SHP77 treated with DMSO at 0.1 percent for 48 hours (cell line): Measurements from ENCODE around the gene WWOX.

ENCODE experiments used
- DNase-seq: peaks from one replicate; lab custom pipeline; 2025; lab: John Stamatoyannopoulos, UW

WWOX gene

DNA sequence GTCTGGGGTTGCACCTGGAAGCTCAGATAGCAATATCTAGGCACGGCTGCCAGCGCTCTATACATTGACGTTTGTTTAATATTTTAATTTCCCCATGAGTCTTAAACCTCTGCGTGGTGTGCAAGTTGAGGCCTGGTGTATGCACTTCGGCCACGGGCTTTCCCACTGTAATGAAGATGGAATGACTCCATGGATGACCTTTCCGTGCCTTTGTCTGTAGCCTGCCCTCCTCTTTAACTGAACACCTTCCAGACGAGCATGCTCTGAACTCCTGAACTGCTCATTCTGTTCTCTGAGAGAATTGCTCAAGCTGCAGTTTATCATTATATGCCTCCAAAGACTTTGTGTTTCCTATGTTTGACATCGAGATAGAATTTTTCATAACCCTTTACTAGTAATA lies 438.8 kb downstream of the WWOX start:
- DNase-seq: no peak

- no peak for DNase-seq
Measured at GRCh38 chr16:78538919-78539318, 439.5 kb downstream of the WWOX start.

GRCh38 chr16:78542419-78542818 lies 443.0 kb downstream of the WWOX start:
- DNase-seq: no peak

GRCh38 chr16:78543023-78543422 lies 443.6 kb downstream of the WWOX start:
- no peak for DNase-seq

DNA sequence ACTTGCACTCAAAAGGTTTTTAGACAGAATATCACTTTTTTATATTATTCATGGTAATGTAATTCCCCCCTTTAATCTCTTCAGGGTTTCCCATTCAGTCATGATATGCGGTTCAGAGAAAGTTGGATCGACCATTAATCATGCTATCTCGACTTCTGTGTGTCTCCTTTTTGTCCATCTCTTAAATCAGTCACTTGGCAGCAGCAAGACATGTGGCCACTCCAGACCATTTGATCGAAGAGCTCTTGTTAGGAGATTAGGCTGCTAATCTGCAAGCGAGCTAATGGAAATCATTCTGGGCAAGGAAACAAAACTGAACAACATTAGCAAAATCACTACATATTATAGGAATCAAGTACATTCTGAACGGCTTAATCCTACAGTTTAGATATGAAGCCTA lies 449.9 kb downstream of the WWOX start:
- no peak for DNase-seq

DNA sequence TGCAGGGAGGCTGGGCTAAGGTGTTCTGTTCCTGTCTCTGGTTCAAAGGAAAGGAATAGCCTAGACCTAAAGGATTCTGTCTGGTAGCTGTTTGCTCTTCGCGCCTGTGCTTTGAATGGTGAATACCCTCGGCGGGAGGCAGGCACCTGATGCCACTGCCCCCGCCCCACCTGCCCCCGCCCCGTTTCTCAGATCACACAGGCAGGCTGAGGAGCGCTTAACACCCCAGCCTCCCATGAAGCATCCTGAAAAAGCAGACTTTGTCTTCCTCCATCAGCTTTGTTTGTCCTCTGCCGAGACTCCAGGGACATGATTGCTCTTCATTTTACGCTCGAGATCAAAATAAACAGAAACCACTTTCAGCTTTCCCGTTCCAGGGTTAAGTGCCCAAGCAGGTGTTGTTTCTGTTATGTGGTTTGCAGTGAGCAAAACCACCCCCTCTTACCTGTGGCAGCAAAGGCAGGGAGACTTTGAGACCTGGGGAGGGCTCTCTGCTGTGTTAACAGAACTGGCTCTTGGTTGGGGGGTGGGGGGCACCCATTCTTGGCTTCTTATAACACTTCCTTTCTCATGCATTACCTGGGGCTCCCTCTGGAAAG lies 452.1 kb downstream of the WWOX start:
- DNase-seq: peak; percentile 94

- DNase-seq: no peak
Measured at GRCh38 chr16:78552106-78552675, 452.7 kb downstream of the WWOX start.

DNA sequence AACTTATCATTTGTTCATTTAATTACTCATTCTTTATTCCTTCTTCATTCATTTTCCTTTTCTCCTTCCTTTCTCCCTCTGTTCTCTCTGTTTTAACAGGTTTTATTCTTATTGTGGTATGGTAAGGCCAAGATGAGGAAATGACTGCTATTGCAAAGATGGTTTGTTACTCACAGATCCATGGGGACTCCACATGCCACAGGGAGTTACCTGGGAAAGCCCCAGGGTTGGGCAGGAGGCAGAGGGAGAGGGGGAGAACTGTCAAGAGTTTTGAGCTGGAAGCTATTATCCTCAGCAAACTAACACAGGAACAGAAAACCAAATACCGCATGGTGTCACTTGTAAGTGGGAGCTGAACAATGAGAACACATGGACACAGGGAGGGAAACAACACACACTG lies 453.3 kb downstream of the WWOX start:
- DNase-seq: peak; percentile 16

GRCh38 chr16:78553268-78554039 lies 454.0 kb downstream of the WWOX start:
- DNase-seq: no peak

GRCh38 chr16:78556421-78556820 lies 457.0 kb downstream of the WWOX start:
- DNase-seq: no peak

GRCh38 chr16:78560997-78561396 lies 461.5 kb downstream of the WWOX start:
- no peak for DNase-seq

DNA sequence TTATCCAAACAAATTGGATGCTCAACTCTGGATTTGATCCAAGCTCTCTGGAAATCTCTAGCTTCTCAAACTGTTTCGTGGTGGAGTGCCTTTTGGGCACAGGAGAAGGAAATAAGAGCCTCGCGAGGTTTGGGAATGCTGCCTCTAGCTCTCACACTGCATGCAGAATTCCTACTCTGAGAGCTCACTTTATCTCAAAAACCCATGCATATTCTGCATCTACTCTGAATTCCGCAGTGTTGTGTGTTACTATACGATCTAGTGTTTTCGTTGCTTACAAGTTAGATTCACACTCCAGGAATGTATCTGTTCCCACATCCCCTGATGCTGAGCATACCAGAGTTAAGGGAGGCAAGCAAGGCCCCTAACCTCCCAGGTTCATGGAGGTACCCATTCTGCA lies 462.7 kb downstream of the WWOX start:
- peak; percentile 46 for DNase-seq

DNA sequence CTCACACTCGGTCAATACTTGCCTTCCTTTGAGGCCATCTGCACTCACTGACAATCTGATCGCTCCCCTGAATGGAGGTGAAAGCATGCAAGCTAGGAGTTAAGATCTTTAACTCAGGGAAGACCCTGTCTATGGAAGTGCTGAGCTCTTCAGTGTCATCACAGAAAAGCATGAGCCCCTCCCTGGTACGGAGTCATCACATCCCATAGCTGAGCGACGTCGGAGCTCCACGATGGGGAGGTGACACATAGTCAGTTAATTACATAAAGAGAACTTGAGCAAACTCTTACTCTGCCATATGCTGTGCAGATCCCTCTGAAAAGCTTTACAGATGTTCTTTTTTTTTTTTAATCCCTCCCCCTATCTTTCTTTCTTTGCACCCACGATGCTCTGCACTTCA lies 463.2 kb downstream of the WWOX start:
- DNase-seq: peak; percentile 32

GRCh38 chr16:78563905-78564304 lies 464.5 kb downstream of the WWOX start:
- peak; percentile 98 for DNase-seq

- DNase-seq: no peak
Measured at GRCh38 chr16:78566397-78567073, 467.1 kb downstream of the WWOX start.

- DNase-seq: no peak
Measured at GRCh38 chr16:78570399-78571141, 471.1 kb downstream of the WWOX start.

GRCh38 chr16:78571434-78571833 lies 472.0 kb downstream of the WWOX start:
- DNase-seq: no peak

GRCh38 chr16:78571898-78572358 lies 472.5 kb downstream of the WWOX start:
- no peak for DNase-seq

- no peak for DNase-seq
Measured at GRCh38 chr16:78574571-78574970, 475.1 kb downstream of the WWOX start.

DNA sequence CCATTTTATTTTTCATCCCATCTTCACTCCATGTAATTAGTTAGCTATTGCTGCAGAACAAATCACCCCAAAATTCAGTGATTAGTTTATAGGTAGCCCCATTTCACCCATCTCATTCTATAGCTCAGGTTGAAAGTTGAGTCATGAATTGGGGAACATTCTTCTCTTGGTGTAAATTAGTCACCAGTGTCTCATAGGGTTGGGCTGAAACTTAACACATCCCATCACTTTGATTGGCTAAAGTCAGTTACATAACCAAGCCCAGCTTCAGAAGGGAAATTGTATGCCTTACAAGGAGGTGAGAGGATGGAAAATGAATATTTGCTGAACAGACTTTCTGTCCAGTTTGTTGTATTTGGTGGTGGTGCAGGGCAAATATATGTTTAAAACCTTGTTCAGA lies 477.5 kb downstream of the WWOX start:
- no peak for DNase-seq

- DNase-seq: no peak
Measured at GRCh38 chr16:78577630-78578029, 478.2 kb downstream of the WWOX start.

DNA sequence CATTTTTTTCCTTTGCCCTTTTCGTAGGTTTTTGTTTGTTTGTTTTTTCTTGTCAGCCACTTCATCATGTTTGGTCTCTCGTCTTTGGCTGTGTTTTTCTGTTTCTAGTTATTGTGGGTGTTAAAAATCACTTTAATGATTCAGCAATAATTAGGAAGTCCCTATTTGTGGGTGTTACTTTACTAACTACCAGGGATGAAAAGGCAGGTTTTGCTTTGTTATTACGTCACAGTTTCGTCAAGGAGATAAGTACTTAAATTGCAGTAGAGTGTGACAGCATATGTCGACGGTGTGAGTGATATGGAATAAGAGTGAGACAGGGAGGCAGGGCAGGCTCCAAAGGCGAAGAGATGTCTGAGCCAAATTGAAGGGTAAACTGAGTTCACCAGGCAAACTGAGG lies 479.6 kb downstream of the WWOX start:
- DNase-seq: no peak
